HepG2 (cell line): ENCODE results near the gene EGFL8. TPM values are rescaled to one million over a fixed set of nuclear protein-coding genes. Genes with fewer than 3 reads are reported as not detected.

Source experiments
- ATAC-seq: fragments of 200-7000 bp; cut with Tn5 transposase; 3 replicates; pipeline ENCODE4 v1.9.1; 2020; ENCODE audit warnings: mild to moderate bottlenecking, moderate library complexity
- BruUV-seq: library from RNA; stranded (reverse); fragments of 400-500 nt; replicated peaks from 2 replicates; lab custom pipeline; 2021; lab: Mats Ljungman, UMichigan
- CTCF ChIA-PET: fragments of 300-600 bp; formaldehyde crosslinking; extraction: SDS; loops from one replicate; lab custom pipeline; 2021; ENCODE audit warnings: low total read pairs, inconsistent platforms, low intra/inter-chr PET ratio; lab: Yijun Ruan, JAX
- POLR2A ChIA-PET: fragments of 350-600 bp; sonication (Branson Sonifier 250); formaldehyde crosslinking; loops from one replicate; lab custom pipeline; 2020; ENCODE audit warnings: antibody characterized with exemption, inconsistent platforms; lab: Yijun Ruan, JAX
- DNase-seq: peaks from one replicate; pipeline ENCODE4 v3.0.0-alpha.2; 2015; ENCODE audit warnings: low spot score
- FAIRE-seq: peaks from 3 replicates; lab custom pipeline; 2011; peaks lifted over from hg19 to GRCh38; lab: Jason Lieb, UNC
- H2AFZ ChIP-seq: one replicate; pipeline ENCODE4 v1.6.1; 2011; ENCODE audit warnings: low read length, inconsistent platforms
- H3K27ac ChIP-seq: fragments of 300-600 bp; 3 replicates; pipeline ENCODE4 v1.8.0; 2011; ENCODE audit warnings: mixed run types, mild to moderate bottlenecking, mixed read lengths, low read length, inconsistent platforms; ENCODE audit not compliant: insufficient read depth; ENCODE audit errors: extremely low read length
- H3K27me3 ChIP-seq, 2 experiments: fragments of 200-600 bp in 1 of 2; 2 replicates in 1 of 2; 3 replicates in 1 of 2; pipeline versions ENCODE4 v1.6.0 to v1.8.0; 2011; ENCODE audit warnings: low read length in 2 of 2, mild to moderate bottlenecking in 2 of 2, moderate library complexity in 2 of 2, inconsistent platforms in 1 of 2; ENCODE audit not compliant: insufficient read depth in 2 of 2, control insufficient read depth in 1 of 2
- H3K36me3 ChIP-seq, 2 experiments: fragments of 200-600 bp in 1 of 2; replicated peaks in 1 of 2; 2 replicates in 1 of 2; 3 replicates in 1 of 2; pipeline versions ENCODE4 v1.5.1 to v1.8.0; 2011; ENCODE audit warnings: low read length in 2 of 2, inconsistent platforms in 1 of 2; ENCODE audit not compliant: insufficient read depth in 2 of 2, control insufficient read depth in 1 of 2
- H3K4me1 ChIP-seq: 2 replicates; pipeline ENCODE4 v1.5.1; 2012; ENCODE audit warnings: low read length, inconsistent platforms; ENCODE audit not compliant: insufficient read depth
- H3K4me2 ChIP-seq: 2 replicates; pipeline ENCODE4 v1.6.0; 2011; ENCODE audit warnings: low read depth, low read length, inconsistent platforms
- H3K4me3 ChIP-seq, 3 experiments: fragments of 200-600 bp in 1 of 3; sonication (generic), shearing (Covaris generic) in 1 of 3; replicated peaks in 1 of 3; 2 replicates each; pipeline ENCODE4 v1.5.1; 2011 to 2016; ENCODE audit warnings: low read length in 3 of 3, inconsistent platforms in 2 of 3, low read depth in 2 of 3, mild to moderate bottlenecking in 2 of 3, control low read depth in 1 of 3, mixed read lengths in 1 of 3; ENCODE audit not compliant: insufficient read depth in 1 of 3
- H3K79me2 ChIP-seq: one replicate; pipeline ENCODE4 v1.6.1; 2011; ENCODE audit warnings: low read length, inconsistent platforms; ENCODE audit not compliant: insufficient read depth
- H3K9ac ChIP-seq: 2 replicates; pipeline ENCODE4 v1.6.0; 2011; ENCODE audit warnings: mild to moderate bottlenecking, low read depth, low read length, inconsistent platforms; ENCODE audit not compliant: insufficient read depth
- H3K9me3 ChIP-seq: 2 replicates; pipeline ENCODE4 v1.5.1; 2012; ENCODE audit warnings: mild to moderate bottlenecking, low read length
- H4K20me1 ChIP-seq: 2 replicates; pipeline ENCODE4 v1.6.0; 2011; ENCODE audit warnings: inconsistent platforms, mild to moderate bottlenecking, low read length, moderate library complexity; ENCODE audit not compliant: insufficient read depth
- FOXP4 ChIP-seq: sonication (generic); formaldehyde crosslinking; IDR thresholded peaks from 2 replicates; pipeline ENCODE4 v1.4.0; 2020; ENCODE audit warnings: missing genetic modification reagents
- LBX2 ChIP-seq: sonication (generic); formaldehyde crosslinking; IDR thresholded peaks from 2 replicates; pipeline ENCODE4 v1.5.0; 2020; ENCODE audit warnings: missing genetic modification reagents, mild to moderate bottlenecking, borderline replicate concordance
- MEIS1 ChIP-seq: sonication (generic); formaldehyde crosslinking; IDR thresholded peaks from 2 replicates; pipeline ENCODE4 v1.9.0; 2021; ENCODE audit warnings: mild to moderate bottlenecking, missing genetic modification reagents, moderate library complexity, borderline replicate concordance
- NCOR1 ChIP-seq: fragments of 200-600 bp; sonication (generic); IDR thresholded peaks from 2 replicates; pipeline ENCODE4 v1.7.0; 2017; ENCODE audit warnings: antibody characterized with exemption, low read length, borderline replicate concordance
- NFIB ChIP-seq: sonication (generic); formaldehyde crosslinking; IDR thresholded peaks from 2 replicates; pipeline ENCODE4 v1.9.0; 2021; ENCODE audit warnings: missing genetic modification reagents, mild to moderate bottlenecking, borderline replicate concordance
- ONECUT2 ChIP-seq: sonication (generic); formaldehyde crosslinking; IDR thresholded peaks from 2 replicates; pipeline ENCODE4 v1.4.0; 2020; ENCODE audit warnings: missing genetic modification reagents
- SOX13 ChIP-seq, 3 experiments: fragments of 450-650 bp in 1 of 3; sonication (generic) in 1 of 3; formaldehyde crosslinking in 1 of 3; IDR thresholded peaks in 2 of 3; conservative IDR thresholded peaks in 1 of 3; 2 replicates each; pipeline versions ENCODE4 v1.5.0 to v1.6.1; 2016 to 2020; ENCODE audit warnings: antibody characterized with exemption in 1 of 3, mild to moderate bottlenecking in 1 of 3, missing compliant biosample characterization in 1 of 3, missing genetic modification reagents in 1 of 3, moderate library complexity in 1 of 3
- ZBTB42 ChIP-seq: sonication (generic); formaldehyde crosslinking; IDR thresholded peaks from 2 replicates; pipeline ENCODE4 v1.5.0; 2020; ENCODE audit warnings: mild to moderate bottlenecking, missing genetic modification reagents
- ZNF318 ChIP-seq: sonication (generic); formaldehyde crosslinking; IDR thresholded peaks from 2 replicates; pipeline ENCODE4 v1.4.0; 2020; ENCODE audit warnings: mild to moderate bottlenecking, missing genetic modification reagents
- ZNF331 ChIP-seq: sonication (generic); formaldehyde crosslinking; IDR thresholded peaks from 2 replicates; pipeline ENCODE4 v1.4.0; 2020; ENCODE audit warnings: missing genetic modification reagents
- ZNF430 ChIP-seq: sonication (generic); formaldehyde crosslinking; IDR thresholded peaks from 2 replicates; pipeline ENCODE4 v1.9.0; 2021; ENCODE audit warnings: mild to moderate bottlenecking, missing genetic modification reagents
- ZNF746 ChIP-seq: sonication (generic); formaldehyde crosslinking; IDR thresholded peaks from 2 replicates; pipeline ENCODE4 v1.8.0; 2022; ENCODE audit warnings: mild to moderate bottlenecking, missing genetic modification reagents
- WGBS: methylation state at CpG from one replicate; pipeline ENCODE4 v1.1.6; 2017; ENCODE audit warnings: low lambda C conversion rate; 5-methylcytosine and 5-hydroxymethylcytosine counted together
- in situ Hi-C: cut with HindIII; loops from 2 replicates; pipeline ENCODE4 v1.10.0; 2017; ENCODE audit warnings: low pct_unique_long_range_greater_than_20kb; ENCODE audit not compliant: extremely low pct_ligation_motif_present
- intact Hi-C: fragments of 100-400 bp; cut with micrococcal nuclease; formaldehyde crosslinking; loops from one replicate; pipeline ENCODE4 v1.10.0; 2022; ENCODE audit not compliant: unreplicated experiment
- polyA plus RNA-seq, 8 experiments: library from polyadenylated mRNA; depleted of rRNA in 3 of 8; stranded (reverse) in 7 of 8; unstranded in 1 of 8; fragments of >200 nt; fragmentation: Illumina TruSeq in 4 of 8; extraction: Trizol in 4 of 8; gene quantifications; 2 replicates each; pipeline versions ENCODE4 v1.2.1 to v1.2.3, GENCODE V29; 2011 to 2016; ENCODE audit warnings: low read depth in 4 of 8, missing spikeins in 1 of 8, mixed read lengths in 1 of 8; ENCODE audit not compliant: insufficient read depth in 1 of 8
- total RNA-seq, 5 experiments: library from RNA; depleted of rRNA; stranded (reverse); fragments of >200 nt; fragmentation: Illumina TruSeq; extraction: Trizol; gene quantifications; 2 replicates each; pipeline ENCODE4 v1.2.3, GENCODE V29; 2016; ENCODE audit warnings: low read depth in 1 of 5

Gene EGFL8
- total and polyA plus RNA-seq, 2 of the 13 experiments (the other 11 are each of a cell fraction or from before 2014, with no cell fraction given) = 10.0 to 11.5 TPM

- Histone ChIP-seq H4K20me1 (no peaks in the 10 kb centered on the region), H3K27ac (peak overlapping the region; percentile 97), H3K27me3 (no peaks in the 10 kb centered on the region; a peak in 1 of 5 replicates), H3K36me3 (peaks cover 14 to 19% of the 10 kb centered on the region in 2 experiments; a peak in 4 of 5 replicates), H3K4me3 (peak overlapping the region; percentile 96 to 98 (median 98)), H2AFZ (no peak overlapping the region), H3K9ac (peak overlapping the region; percentile 90), H3K4me1 (peaks cover 60% of the 10 kb centered on the region), H3K4me2 (peak overlapping the region; percentile 98), H3K9me3 (no peaks in the 10 kb centered on the region), H3K79me2 (peaks cover 56% of the 10 kb centered on the region)
- intact Hi-C loops = loop anchor here (2.0 to 5.0 kb wide), 2 partner anchors 58 to 1091 kb away; no protein-coding TSS in a partner anchor
- in situ Hi-C loops = no loop called here
- FAIRE-seq = no peak
- DNase-seq = no peak
- 1% methylated on average over 5 of the region's 5 CpGs for WGBS
- CTCF ChIA-PET = no interaction called here
- POLR2A ChIA-PET = interaction anchor here (0.7 to 5.8 kb wide), 17 partner anchors 9 to 795 kb away, joined by 3 to 127 read pairs (median 8); partner anchors contain the start of genes ATF6B, FKBPL, GPANK1 and GPSM3
- BruUV-seq = TSS peak; percentile 31
- no peak for ATAC-seq
- no peak for TF ChIP-seq MEIS1 (CRISPR knock-in tag)
- TF ChIP-seq ZBTB42 (CRISPR knock-in tag) = no peak
- no peak for TF ChIP-seq SOX13 (IDR thresholded peaks at IDR 0.05)
- no peak for TF ChIP-seq SOX13 (CRISPR knock-in tag; conservative IDR thresholded peaks at IDR 0.05 in 1 of 2, IDR thresholded peaks at IDR 0.05 in 1 of 2)
- TF ChIP-seq ZNF331 (CRISPR knock-in tag) = no peak
- no peak for TF ChIP-seq LBX2 (CRISPR knock-in tag)
- TF ChIP-seq ZNF430 = no peak
- no peak for TF ChIP-seq FOXP4 (CRISPR knock-in tag)
- TF ChIP-seq ZNF746 (CRISPR knock-in tag) = no peak
- TF ChIP-seq ONECUT2 (CRISPR knock-in tag) = no peak
- TF ChIP-seq NFIB = no peak
- TF ChIP-seq NCOR1 = peak; percentile 50; the same call in 1 of the 2 replicates
- no peak for TF ChIP-seq ZNF318
These were observed 12.2 kb downstream of the EGFL8 start for GRCh38 chr6:32176476-32177182.
